HEK293T (cell line): ENCODE results near the gene EIF2AK3.

ENCODE experiments used
- CTCF ChIA-PET: fragments of 350-600 bp; formaldehyde crosslinking; extraction: SDS; loops from one replicate; lab custom pipeline; 2021; ENCODE audit warnings: antibody characterized with exemption, inconsistent platforms; lab: Yijun Ruan, JAX
- POLR2A ChIA-PET: fragments of 350-600 bp; formaldehyde crosslinking; extraction: SDS; loops from one replicate; lab custom pipeline; 2020; ENCODE audit warnings: antibody characterized with exemption, inconsistent platforms; lab: Yijun Ruan, JAX
- DNase-seq: peaks from one replicate; pipeline ENCODE4 v3.0.0; 2012; ENCODE audit warnings: mixed read lengths; ENCODE audit errors: extremely low spot score
- ARNT ChIP-seq: fragments of 450-650 bp; IDR thresholded peaks from 2 replicates; pipeline ENCODE4 v1.6.1; 2017; ENCODE audit warnings: mild to moderate bottlenecking
- BHLHE40 ChIP-seq: fragments of 450-650 bp; IDR thresholded peaks from 2 replicates; pipeline ENCODE4 v1.6.1; 2016; ENCODE audit warnings: mild to moderate bottlenecking, moderate library complexity, borderline replicate concordance
- CTBP1 ChIP-seq: fragments of 450-650 bp; IDR thresholded peaks from 2 replicates; pipeline ENCODE4 v1.6.1; 2016; ENCODE audit warnings: borderline replicate concordance
- ELF4 ChIP-seq: fragments of 450-650 bp; IDR thresholded peaks from 2 replicates; pipeline ENCODE4 v1.6.1; 2017; ENCODE audit warnings: antibody characterized with exemption
- FOXA1 ChIP-seq: fragments of 450-650 bp; IDR thresholded peaks from 2 replicates; pipeline ENCODE4 v1.6.1; 2016; ENCODE audit warnings: mild to moderate bottlenecking
- FOXK2 ChIP-seq: fragments of 450-650 bp; IDR thresholded peaks from 2 replicates; pipeline ENCODE4 v1.6.1; 2016; ENCODE audit warnings: mild to moderate bottlenecking
- FOXM1 ChIP-seq: fragments of 450-650 bp; IDR thresholded peaks from 2 replicates; pipeline ENCODE4 v1.6.1; 2017; ENCODE audit warnings: mild to moderate bottlenecking, borderline replicate concordance
- HDGF ChIP-seq: fragments of 450-650 bp; IDR thresholded peaks from 2 replicates; pipeline ENCODE4 v1.6.1; 2017; ENCODE audit warnings: antibody characterized with exemption, borderline replicate concordance
- L3MBTL2 ChIP-seq: fragments of 450-650 bp; conservative IDR thresholded peaks from 2 replicates; pipeline ENCODE4 v1.6.1; 2016; ENCODE audit warnings: mild to moderate bottlenecking
- LEF1 ChIP-seq: fragments of 450-650 bp; IDR thresholded peaks from 2 replicates; pipeline ENCODE4 v1.6.1; 2017; ENCODE audit warnings: mild to moderate bottlenecking, borderline replicate concordance
- NFRKB ChIP-seq: fragments of 450-650 bp; IDR thresholded peaks from 2 replicates; pipeline ENCODE4 v1.6.1; 2016; ENCODE audit warnings: mild to moderate bottlenecking, moderate library complexity
- PKNOX1 ChIP-seq: fragments of 450-650 bp; IDR thresholded peaks from 2 replicates; pipeline ENCODE4 v1.6.1; 2016
- SP1 ChIP-seq: fragments of 450-650 bp; IDR thresholded peaks from 2 replicates; pipeline ENCODE4 v1.6.1; 2017
- SUZ12 ChIP-seq: fragments of 450-650 bp; IDR thresholded peaks from 2 replicates; pipeline ENCODE4 v1.6.1; 2016; ENCODE audit warnings: mild to moderate bottlenecking
- TARDBP ChIP-seq: fragments of 450-650 bp; IDR thresholded peaks from 2 replicates; pipeline ENCODE4 v1.6.1; 2016
- ZNF384 ChIP-seq: fragments of 450-650 bp; IDR thresholded peaks from 2 replicates; pipeline ENCODE4 v1.6.1; 2016

Gene EIF2AK3

GRCh38 chr2:88568179-88568578 lies 59.1 kb downstream of the EIF2AK3 start:
- DNase-seq = no peak
- ChIA-PET CTCF (no interaction called here), POLR2A (interaction anchor here (0.7 kb wide), 1 partner anchor 60 kb away, joined by 3 read pairs; no protein-coding TSS in a partner anchor)
- no peak for TF ChIP-seq FOXM1
- no peak for TF ChIP-seq FOXA1
- no peak for TF ChIP-seq BHLHE40
- TF ChIP-seq TARDBP = no peak
- no peak for TF ChIP-seq L3MBTL2
- no peak for TF ChIP-seq ARNT
- no peak for TF ChIP-seq ZNF384
- TF ChIP-seq NFRKB = no peak
- TF ChIP-seq HDGF = no peak
- no peak for TF ChIP-seq SUZ12
- no peak for TF ChIP-seq PKNOX1
- no peak for TF ChIP-seq LEF1
- TF ChIP-seq FOXK2 = no peak
- no peak for TF ChIP-seq ELF4
- no peak for TF ChIP-seq CTBP1

- TF ChIP-seq FOXK2 = no peak
- TF ChIP-seq HDGF = no peak
- no peak for TF ChIP-seq SP1
- no peak for TF ChIP-seq BHLHE40
- no peak for TF ChIP-seq ZNF384
- no peak for TF ChIP-seq LEF1
- CTCF ChIA-PET = no interaction called here
- no peak for DNase-seq
- POLR2A ChIA-PET = no interaction called here
Observed at GRCh38 chr2:88564402-88564801, 62.9 kb downstream of the EIF2AK3 start.

GRCh38 chr2:88563129-88563528 lies 64.1 kb downstream of the EIF2AK3 start:
- TF ChIP-seq FOXM1 (no peak), BHLHE40 (no peak), SP1 (no peak), ELF4 (no peak), SUZ12 (no peak), PKNOX1 (no peak), FOXK2 (no peak), NFRKB (no peak), L3MBTL2 (no peak), FOXA1 (no peak), HDGF (no peak), LEF1 (no peak), ARNT (no peak), TARDBP (no peak), CTBP1 (no peak), ZNF384 (no peak)
- DNase-seq = no peak
- CTCF ChIA-PET = no interaction called here
- POLR2A ChIA-PET = no interaction called here

- no peak for TF ChIP-seq L3MBTL2
- TF ChIP-seq FOXA1 = no peak
- TF ChIP-seq SUZ12 = no peak
- no peak for TF ChIP-seq ELF4
- no peak for TF ChIP-seq LEF1
- TF ChIP-seq PKNOX1 = no peak
- no peak for TF ChIP-seq NFRKB
- no peak for TF ChIP-seq ZNF384
- TF ChIP-seq ARNT = no peak
- no peak for TF ChIP-seq BHLHE40
- TF ChIP-seq SP1 = no peak
- no peak for TF ChIP-seq FOXM1
- no peak for TF ChIP-seq FOXK2
- no peak for TF ChIP-seq TARDBP
- TF ChIP-seq CTBP1 = no peak
- ChIA-PET POLR2A (no interaction called here), CTCF (no interaction called here)
- no peak for DNase-seq
Observed at GRCh38 chr2:88561646-88562388, 65.4 kb downstream of the EIF2AK3 start.

- POLR2A ChIA-PET = no interaction called here
- CTCF ChIA-PET = interaction anchor here (1.5 kb wide), 1 partner anchor 111 kb away, joined by 3 read pairs; no protein-coding TSS in a partner anchor
- TF ChIP-seq ELF4 (no peak), CTBP1 (no peak), ARNT (no peak), L3MBTL2 (no peak), ZNF384 (no peak), HDGF (no peak), FOXM1 (no peak), NFRKB (no peak), PKNOX1 (no peak), SP1 (no peak), LEF1 (no peak)
- no peak for DNase-seq
Observed at GRCh38 chr2:88560619-88561307, 66.5 kb downstream of the EIF2AK3 start.
